Esophagus muscularis mucosa (tissue), 3 donors: ENCODE results near the gene GDPGP1.

Experiments
- POLR2A ChIP-seq: fragments of 450-650 bp; IDR thresholded peaks from one replicate; pipeline ENCODE4 v1.6.1; 2017; ENCODE audit warnings: antibody characterized with exemption, moderate library complexity, mild to moderate bottlenecking, low read depth
- POLR2AphosphoS5 ChIP-seq, 2 donors: sonication (generic); formaldehyde crosslinking; IDR thresholded peaks; one replicate each; pipeline ENCODE4 v1.6.1; 2017; ENCODE audit warnings: antibody characterized with exemption in 2 of 2
- TF ChIP-seq, protein P1 (sequence below), 3 experiments: fragments of 200-600 bp in 2 of 3; fragments of 450-650 bp in 1 of 3; sonication (generic) in 2 of 3; IDR thresholded peaks; one replicate each; pipeline ENCODE4 v1.5.1; 2017 to 2019; ENCODE audit warnings: antibody characterized with exemption in 3 of 3, mild to moderate bottlenecking in 2 of 3, moderate library complexity in 1 of 3

DNA sequence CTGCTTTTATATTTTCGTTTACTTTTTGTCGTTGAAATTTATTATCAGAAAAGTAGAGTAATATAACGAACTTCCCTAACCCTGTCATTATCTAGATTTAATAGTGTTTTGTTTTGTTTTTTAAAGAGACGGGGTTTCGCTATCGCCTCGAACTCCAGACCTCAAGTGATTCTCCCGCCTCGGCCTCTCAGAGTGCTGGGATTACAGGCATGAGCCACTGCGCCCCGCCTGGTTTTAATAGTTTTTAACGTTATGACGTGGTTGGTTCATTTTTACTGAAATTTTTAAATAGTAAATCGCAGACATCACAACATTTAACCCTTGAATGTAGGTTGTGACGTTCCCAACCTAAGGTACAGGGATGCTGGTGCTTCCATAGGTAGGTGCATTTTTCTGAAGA, 32.5 kb downstream of the GDPGP1 start:
- TF ChIP-seq POLR2A (no peak), POLR2AphosphoS5 (IDR thresholded peaks at IDR 0.05) (no peak)
- TF ChIP-seq, protein P1, sequence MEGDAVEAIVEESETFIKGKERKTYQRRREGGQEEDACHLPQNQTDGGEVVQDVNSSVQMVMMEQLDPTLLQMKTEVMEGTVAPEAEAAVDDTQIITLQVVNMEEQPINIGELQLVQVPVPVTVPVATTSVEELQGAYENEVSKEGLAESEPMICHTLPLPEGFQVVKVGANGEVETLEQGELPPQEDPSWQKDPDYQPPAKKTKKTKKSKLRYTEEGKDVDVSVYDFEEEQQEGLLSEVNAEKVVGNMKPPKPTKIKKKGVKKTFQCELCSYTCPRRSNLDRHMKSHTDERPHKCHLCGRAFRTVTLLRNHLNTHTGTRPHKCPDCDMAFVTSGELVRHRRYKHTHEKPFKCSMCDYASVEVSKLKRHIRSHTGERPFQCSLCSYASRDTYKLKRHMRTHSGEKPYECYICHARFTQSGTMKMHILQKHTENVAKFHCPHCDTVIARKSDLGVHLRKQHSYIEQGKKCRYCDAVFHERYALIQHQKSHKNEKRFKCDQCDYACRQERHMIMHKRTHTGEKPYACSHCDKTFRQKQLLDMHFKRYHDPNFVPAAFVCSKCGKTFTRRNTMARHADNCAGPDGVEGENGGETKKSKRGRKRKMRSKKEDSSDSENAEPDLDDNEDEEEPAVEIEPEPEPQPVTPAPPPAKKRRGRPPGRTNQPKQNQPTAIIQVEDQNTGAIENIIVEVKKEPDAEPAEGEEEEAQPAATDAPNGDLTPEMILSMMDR (IDR thresholded peaks at IDR 0.05) = no peak
